SK-N-SH (cell line): Measurements from ENCODE around the gene MARCHF3.

Experiments used
- GABPA ChIP-seq: IDR thresholded peaks from 2 replicates; pipeline ENCODE4 v1.4.0; 2012; ENCODE audit warnings: low read depth, mild to moderate bottlenecking
- TF ChIP-seq, protein P1 (sequence below): fragments of 200-600 bp; sonication (generic); IDR thresholded peaks from 2 replicates; pipeline ENCODE4 v1.6.1; 2017; ENCODE audit warnings: antibody characterized with exemption, mild to moderate bottlenecking, moderate library complexity

DNA sequence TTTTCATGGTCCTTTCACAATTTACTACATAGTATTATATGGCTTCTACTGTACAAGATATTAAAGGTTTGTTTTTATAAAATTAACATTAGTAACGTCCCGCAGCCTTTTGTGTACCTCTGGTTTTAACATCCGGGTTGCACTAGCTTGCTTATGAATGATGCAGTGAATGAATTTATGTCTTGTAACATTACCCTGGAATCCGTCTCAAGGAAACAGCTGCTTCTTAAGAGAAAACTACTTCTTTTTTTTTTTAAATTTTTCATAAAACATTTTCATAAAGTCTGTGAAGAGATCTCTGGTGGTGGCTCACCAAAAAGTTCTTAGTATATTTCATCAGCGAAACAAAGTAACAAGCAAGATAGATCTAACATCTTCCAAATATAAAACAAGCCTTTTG is 23.6 kb downstream of the MARCHF3 start:
- TF ChIP-seq, protein P1, sequence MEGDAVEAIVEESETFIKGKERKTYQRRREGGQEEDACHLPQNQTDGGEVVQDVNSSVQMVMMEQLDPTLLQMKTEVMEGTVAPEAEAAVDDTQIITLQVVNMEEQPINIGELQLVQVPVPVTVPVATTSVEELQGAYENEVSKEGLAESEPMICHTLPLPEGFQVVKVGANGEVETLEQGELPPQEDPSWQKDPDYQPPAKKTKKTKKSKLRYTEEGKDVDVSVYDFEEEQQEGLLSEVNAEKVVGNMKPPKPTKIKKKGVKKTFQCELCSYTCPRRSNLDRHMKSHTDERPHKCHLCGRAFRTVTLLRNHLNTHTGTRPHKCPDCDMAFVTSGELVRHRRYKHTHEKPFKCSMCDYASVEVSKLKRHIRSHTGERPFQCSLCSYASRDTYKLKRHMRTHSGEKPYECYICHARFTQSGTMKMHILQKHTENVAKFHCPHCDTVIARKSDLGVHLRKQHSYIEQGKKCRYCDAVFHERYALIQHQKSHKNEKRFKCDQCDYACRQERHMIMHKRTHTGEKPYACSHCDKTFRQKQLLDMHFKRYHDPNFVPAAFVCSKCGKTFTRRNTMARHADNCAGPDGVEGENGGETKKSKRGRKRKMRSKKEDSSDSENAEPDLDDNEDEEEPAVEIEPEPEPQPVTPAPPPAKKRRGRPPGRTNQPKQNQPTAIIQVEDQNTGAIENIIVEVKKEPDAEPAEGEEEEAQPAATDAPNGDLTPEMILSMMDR: no peak
- TF ChIP-seq GABPA: no peak
